ENCODE data around the gene MMAB.
A peak's percentile ranks its signal among the peaks of the same experiment; 100 is the strongest.

The MMAB gene

GRCh38 chr12:109535231-109535862 lies 38.0 kb downstream of the MMAB start:
- no peak for DNase-seq

GRCh38 chr12:109534456-109534855 lies 38.8 kb downstream of the MMAB start:
- no peak for DNase-seq

- peak; percentile 31 for DNase-seq
Measured at GRCh38 chr12:109533487-109533740, 39.9 kb downstream of the MMAB start.

GRCh38 chr12:109532721-109533486 lies 40.4 kb downstream of the MMAB start:
- no peak for DNase-seq

GRCh38 chr12:109531411-109531810 lies 41.9 kb downstream of the MMAB start:
- DNase-seq: no peak

- DNase-seq: no peak
Measured at GRCh38 chr12:109529691-109530640, 43.3 kb downstream of the MMAB start.

- no peak for DNase-seq
Measured at GRCh38 chr12:109527489-109528123, 45.7 kb downstream of the MMAB start.

- DNase-seq: no peak
Measured at GRCh38 chr12:109525279-109525585, 48.1 kb downstream of the MMAB start.

GRCh38 chr12:109524466-109525278 lies 48.6 kb downstream of the MMAB start:
- DNase-seq: no peak

- DNase-seq: no peak
Measured at GRCh38 chr12:109523504-109523903, 49.8 kb downstream of the MMAB start.

GRCh38 chr12:109523071-109523470 lies 50.2 kb downstream of the MMAB start:
- DNase-seq: no peak

GRCh38 chr12:109521831-109522230 lies 51.5 kb downstream of the MMAB start:
- no peak for DNase-seq

GRCh38 chr12:109519787-109520186 lies 53.5 kb downstream of the MMAB start:
- DNase-seq: no peak

GRCh38 chr12:109518820-109519665 lies 54.3 kb downstream of the MMAB start:
- peak; percentile 57 for DNase-seq

- no peak for DNase-seq
Measured at GRCh38 chr12:109517619-109518018, 55.7 kb downstream of the MMAB start.

GRCh38 chr12:109513977-109514376 lies 59.3 kb downstream of the MMAB start:
- DNase-seq: no peak

- no peak for DNase-seq
Measured at GRCh38 chr12:109513051-109513450, 60.3 kb downstream of the MMAB start.

- DNase-seq: no peak
Measured at GRCh38 chr12:109512608-109513007, 60.7 kb downstream of the MMAB start.

GRCh38 chr12:109510196-109510595 lies 63.1 kb downstream of the MMAB start:
- DNase-seq: no peak

- no peak for DNase-seq
Measured at GRCh38 chr12:109504068-109504467, 69.2 kb downstream of the MMAB start.
